ENCODE data around the gene GMDS.

The GMDS gene

GRCh38 chr6:2099870-2100269, 145.5 kb downstream of the GMDS start:
- DNase-seq (ENCODE audit: low read depth), result no peak

- DNase-seq (ENCODE audit: low read depth), result no peak
Observed at GRCh38 chr6:2097464-2097863, 147.9 kb downstream of the GMDS start.

GRCh38 chr6:2094642-2095041, 150.8 kb downstream of the GMDS start:
- no peak for DNase-seq (ENCODE audit: low read depth)

- DNase-seq (ENCODE audit: low read depth), result no peak
Observed at GRCh38 chr6:2086326-2086965, 159.0 kb downstream of the GMDS start.

- DNase-seq (ENCODE audit: low read depth), result no peak
Observed at GRCh38 chr6:2085657-2086056, 159.7 kb downstream of the GMDS start.

GRCh38 chr6:2081155-2082138, 164.0 kb downstream of the GMDS start:
- DNase-seq (ENCODE audit: low read depth), result no peak

GRCh38 chr6:2078888-2079287, 166.5 kb downstream of the GMDS start:
- no peak for DNase-seq (ENCODE audit: low read depth)

- no peak for DNase-seq (ENCODE audit: low read depth)
Observed at GRCh38 chr6:2077826-2078225, 167.6 kb downstream of the GMDS start.

- no peak for DNase-seq (ENCODE audit: low read depth)
Observed at GRCh38 chr6:2073476-2073875, 171.9 kb downstream of the GMDS start.

- DNase-seq (ENCODE audit: low read depth), result peak; percentile 94
Observed at GRCh38 chr6:2072453-2072852, 173.0 kb downstream of the GMDS start.

GRCh38 chr6:2063547-2063946, 181.9 kb downstream of the GMDS start:
- no peak for DNase-seq (ENCODE audit: low read depth)

GRCh38 chr6:2061880-2062279, 183.5 kb downstream of the GMDS start:
- no peak for DNase-seq (ENCODE audit: low read depth)

- peak; percentile 17 for DNase-seq (ENCODE audit: low read depth)
Observed at GRCh38 chr6:2055911-2056310, 189.5 kb downstream of the GMDS start.

- no peak for DNase-seq (ENCODE audit: low read depth)
Observed at GRCh38 chr6:2055143-2055542, 190.3 kb downstream of the GMDS start.

- DNase-seq (ENCODE audit: low read depth), result no peak
Observed at GRCh38 chr6:2054516-2055067, 190.8 kb downstream of the GMDS start.

GRCh38 chr6:2053691-2054090, 191.7 kb downstream of the GMDS start:
- no peak for DNase-seq (ENCODE audit: low read depth)

- peak; percentile 10 for DNase-seq (ENCODE audit: low read depth)
Observed at GRCh38 chr6:2047855-2048254, 197.6 kb downstream of the GMDS start.

- DNase-seq (ENCODE audit: low read depth), result no peak
Observed at GRCh38 chr6:2044192-2044591, 201.2 kb downstream of the GMDS start.

- DNase-seq (ENCODE audit: low read depth), result no peak
Observed at GRCh38 chr6:2042956-2043648, 202.3 kb downstream of the GMDS start.

GRCh38 chr6:2038092-2038491, 207.3 kb downstream of the GMDS start:
- no peak for DNase-seq (ENCODE audit: low read depth)

GRCh38 chr6:2037237-2037926, 208.0 kb downstream of the GMDS start:
- peak; percentile 9 for DNase-seq (ENCODE audit: low read depth)

GRCh38 chr6:2036710-2037023, 208.7 kb downstream of the GMDS start:
- no peak for DNase-seq (ENCODE audit: low read depth)

Data from fibroblast of the conjunctiva (primary cell).